Prostate gland (tissue), 2 donors: Measurements from ENCODE around the gene SLC7A6OS.

ENCODE experiments used
- POLR2A ChIP-seq: fragments of 450-650 bp; IDR thresholded peaks from one replicate; pipeline ENCODE4 v1.6.1; 2016; ENCODE audit warnings: antibody characterized with exemption, mild to moderate bottlenecking
- TF ChIP-seq, protein P1 (sequence below), 4 experiments: fragments of 200-600 bp in 2 of 4; fragments of 450-650 bp in 2 of 4; sonication (generic) in 2 of 4; IDR thresholded peaks; 1 replicate in 3 of 4; 2 replicates in 1 of 4; pipeline ENCODE4 v1.5.1; 2016 to 2019; ENCODE audit warnings: antibody characterized with exemption in 4 of 4, mild to moderate bottlenecking in 2 of 4, moderate library complexity in 2 of 4

DNA sequence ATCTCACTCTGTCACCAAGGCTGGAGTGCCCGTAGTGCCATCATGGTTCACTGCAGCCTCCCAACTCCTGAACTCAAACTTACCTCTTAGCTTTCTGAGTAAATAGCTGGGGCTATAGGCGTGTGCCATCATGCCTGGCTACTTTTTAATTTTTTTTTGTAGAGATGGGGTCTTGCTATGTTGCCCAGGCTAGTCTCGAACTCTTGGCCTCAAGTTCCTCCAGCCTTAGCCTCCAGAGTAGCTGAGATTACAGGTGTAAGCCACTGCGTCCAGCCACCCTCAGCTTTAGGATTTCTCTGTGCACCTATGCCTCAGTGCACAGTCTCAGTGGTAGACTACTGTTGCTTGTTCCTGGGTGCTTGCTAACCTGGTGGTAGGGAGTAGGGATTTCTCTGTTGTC, 41.0 kb downstream of the SLC7A6OS start:
- TF ChIP-seq, protein P1, sequence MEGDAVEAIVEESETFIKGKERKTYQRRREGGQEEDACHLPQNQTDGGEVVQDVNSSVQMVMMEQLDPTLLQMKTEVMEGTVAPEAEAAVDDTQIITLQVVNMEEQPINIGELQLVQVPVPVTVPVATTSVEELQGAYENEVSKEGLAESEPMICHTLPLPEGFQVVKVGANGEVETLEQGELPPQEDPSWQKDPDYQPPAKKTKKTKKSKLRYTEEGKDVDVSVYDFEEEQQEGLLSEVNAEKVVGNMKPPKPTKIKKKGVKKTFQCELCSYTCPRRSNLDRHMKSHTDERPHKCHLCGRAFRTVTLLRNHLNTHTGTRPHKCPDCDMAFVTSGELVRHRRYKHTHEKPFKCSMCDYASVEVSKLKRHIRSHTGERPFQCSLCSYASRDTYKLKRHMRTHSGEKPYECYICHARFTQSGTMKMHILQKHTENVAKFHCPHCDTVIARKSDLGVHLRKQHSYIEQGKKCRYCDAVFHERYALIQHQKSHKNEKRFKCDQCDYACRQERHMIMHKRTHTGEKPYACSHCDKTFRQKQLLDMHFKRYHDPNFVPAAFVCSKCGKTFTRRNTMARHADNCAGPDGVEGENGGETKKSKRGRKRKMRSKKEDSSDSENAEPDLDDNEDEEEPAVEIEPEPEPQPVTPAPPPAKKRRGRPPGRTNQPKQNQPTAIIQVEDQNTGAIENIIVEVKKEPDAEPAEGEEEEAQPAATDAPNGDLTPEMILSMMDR (IDR thresholded peaks at IDR 0.05) = no peak
- TF ChIP-seq POLR2A = no peak
